A673 (cell line): ENCODE measurements around the gene NCKAP5. TPM values are rescaled to one million over a fixed set of nuclear protein-coding genes. Genes with fewer than 3 reads are reported as not detected.

Source experiments
- BruUV-seq: library from RNA; stranded (reverse); fragments of 400-500 nt; replicated peaks from 2 replicates; lab custom pipeline; 2021; lab: Mats Ljungman, UMichigan
- CTCF ChIA-PET: fragments of 300-600 bp; sonication (Branson Sonifier 250); formaldehyde crosslinking; loops from one replicate; lab custom pipeline; 2022; ENCODE audit warnings: antibody characterized with exemption; lab: Charles Lee
- POLR2A ChIA-PET: fragments of 300-600 bp; sonication (Branson Sonifier 250); formaldehyde crosslinking; loops from one replicate; lab custom pipeline; 2022; ENCODE audit warnings: antibody characterized with exemption; ENCODE audit not compliant: low non-redundant PET; lab: Charles Lee
- DNase-seq: peaks from one replicate; pipeline ENCODE4 v3.0.0-alpha.2; 2015; ENCODE audit warnings: low spot score
- H3K27ac ChIP-seq: fragments of 200-600 bp; sonication (generic); 2 replicates; pipeline ENCODE4 v1.5.1; 2016; ENCODE audit warnings: mixed run types, low read depth, mild to moderate bottlenecking, mixed read lengths, antibody characterized with exemption, low read length; ENCODE audit not compliant: poor library complexity, severe bottlenecking
- H3K27me3 ChIP-seq: fragments of 200-600 bp; sonication (generic); replicated peaks from 2 replicates; pipeline ENCODE4 v1.6.1; 2017; ENCODE audit warnings: mixed run types, low read depth, mild to moderate bottlenecking, mixed read lengths, antibody characterized with exemption, low read length; ENCODE audit not compliant: insufficient read depth, poor library complexity
- H3K36me3 ChIP-seq: fragments of 200-600 bp; sonication (generic); 2 replicates; pipeline ENCODE4 v1.6.1; 2016; ENCODE audit warnings: mixed run types, mild to moderate bottlenecking, mixed read lengths, antibody characterized with exemption, low read length; ENCODE audit not compliant: insufficient read depth, poor library complexity, severe bottlenecking
- H3K4me1 ChIP-seq: fragments of 200-600 bp; sonication (generic); 2 replicates; pipeline ENCODE4 v1.6.1; 2017; ENCODE audit warnings: mixed run types, mild to moderate bottlenecking, mixed read lengths, antibody characterized with exemption, low read length; ENCODE audit not compliant: insufficient read depth, poor library complexity, severe bottlenecking
- H3K4me3 ChIP-seq: fragments of 200-600 bp; sonication (generic); 2 replicates; pipeline ENCODE4 v1.5.1; 2016; ENCODE audit warnings: low read depth, mixed run types, mild to moderate bottlenecking, mixed read lengths, low read length; ENCODE audit not compliant: poor library complexity, severe bottlenecking
- H3K9me3 ChIP-seq: fragments of 200-600 bp; sonication (generic); 2 replicates; pipeline ENCODE4 v1.6.1; 2016; ENCODE audit warnings: mixed run types, low read depth, mild to moderate bottlenecking, mixed read lengths, antibody characterized with exemption, low read length; ENCODE audit not compliant: poor library complexity, severe bottlenecking
- EZH2 ChIP-seq: fragments of 200-600 bp; sonication (generic); IDR thresholded peaks from 2 replicates; pipeline ENCODE4 v1.6.1; 2017; ENCODE audit warnings: borderline replicate concordance, low read depth, mild to moderate bottlenecking, mixed read lengths, antibody characterized with exemption, low read length; ENCODE audit not compliant: poor library complexity, severe bottlenecking
- intact Hi-C: fragments of 100-400 bp; cut with micrococcal nuclease; formaldehyde crosslinking; loops from one replicate; pipeline ENCODE4 v1.10.0; 2022; ENCODE audit not compliant: unreplicated experiment
- total RNA-seq: library from RNA; stranded (reverse); gene quantifications from 2 replicates; pipeline ENCODE4 v1.2.3, GENCODE V29; 2021
- TF ChIP-seq, protein P1 (sequence below): fragments of 300-800, 200-600 bp; sonication (generic); conservative IDR thresholded peaks from 2 replicates; pipeline ENCODE4 v1.5.1; 2017; ENCODE audit warnings: low read depth, mild to moderate bottlenecking, antibody characterized with exemption, low read length, moderate library complexity, mixed read lengths

Gene NCKAP5
- total RNA-seq, 1 experiment from 2014 or later: 26.6 TPM

DNA sequence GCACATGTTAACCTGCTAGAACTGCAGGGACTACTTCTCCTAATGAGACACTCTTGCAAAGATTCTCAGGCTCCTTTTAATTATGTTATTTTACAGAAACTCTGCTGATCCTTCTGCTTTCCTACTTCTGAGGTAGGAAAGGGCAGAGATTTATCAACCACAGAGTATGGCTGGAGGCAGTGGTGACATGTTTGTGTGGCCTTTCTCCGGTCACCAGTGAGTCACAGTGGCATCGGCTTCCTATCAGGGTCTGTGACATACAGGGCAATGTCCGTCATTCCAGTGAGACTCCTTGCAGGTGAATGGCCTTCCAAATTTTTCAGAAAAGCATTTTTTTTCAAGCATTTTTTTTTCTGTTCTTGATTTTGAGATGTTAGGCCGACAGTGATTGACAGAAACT, 717.6 kb downstream of the NCKAP5 start:
- Histone ChIP-seq H3K9me3 (no peaks in the 10 kb centered on the region), H3K27ac (no peak overlapping the region), H3K27me3 (no peaks in the 10 kb centered on the region), H3K4me3 (no peak overlapping the region), H3K4me1 (peaks cover 11% of the 10 kb centered on the region), H3K36me3 (no peaks in the 10 kb centered on the region)
- DNase-seq: no peak
- ChIA-PET CTCF (no interaction called here), POLR2A (no interaction called here)
- BruUV-seq: no TSS peak
- intact Hi-C loops: no loop called here
- TF ChIP-seq, protein P1, sequence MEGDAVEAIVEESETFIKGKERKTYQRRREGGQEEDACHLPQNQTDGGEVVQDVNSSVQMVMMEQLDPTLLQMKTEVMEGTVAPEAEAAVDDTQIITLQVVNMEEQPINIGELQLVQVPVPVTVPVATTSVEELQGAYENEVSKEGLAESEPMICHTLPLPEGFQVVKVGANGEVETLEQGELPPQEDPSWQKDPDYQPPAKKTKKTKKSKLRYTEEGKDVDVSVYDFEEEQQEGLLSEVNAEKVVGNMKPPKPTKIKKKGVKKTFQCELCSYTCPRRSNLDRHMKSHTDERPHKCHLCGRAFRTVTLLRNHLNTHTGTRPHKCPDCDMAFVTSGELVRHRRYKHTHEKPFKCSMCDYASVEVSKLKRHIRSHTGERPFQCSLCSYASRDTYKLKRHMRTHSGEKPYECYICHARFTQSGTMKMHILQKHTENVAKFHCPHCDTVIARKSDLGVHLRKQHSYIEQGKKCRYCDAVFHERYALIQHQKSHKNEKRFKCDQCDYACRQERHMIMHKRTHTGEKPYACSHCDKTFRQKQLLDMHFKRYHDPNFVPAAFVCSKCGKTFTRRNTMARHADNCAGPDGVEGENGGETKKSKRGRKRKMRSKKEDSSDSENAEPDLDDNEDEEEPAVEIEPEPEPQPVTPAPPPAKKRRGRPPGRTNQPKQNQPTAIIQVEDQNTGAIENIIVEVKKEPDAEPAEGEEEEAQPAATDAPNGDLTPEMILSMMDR: no peak
- no peak for TF ChIP-seq EZH2

- BruUV-seq: no TSS peak
- H3K27me3 ChIP-seq: no peaks in the 10 kb centered on the region
- no peak overlapping the region for H3K27ac ChIP-seq
- H3K4me1 ChIP-seq: peaks cover 11% of the 10 kb centered on the region
- intact Hi-C loops: no loop called here
- H3K4me3 ChIP-seq: no peak overlapping the region
- DNase-seq: peak; percentile 26
- ChIA-PET POLR2A (no interaction called here), CTCF (no interaction called here)
- TF ChIP-seq, protein P1: no peak
- no peak for TF ChIP-seq EZH2
- no peaks in the 10 kb centered on the region for H3K36me3 ChIP-seq
- H3K9me3 ChIP-seq: no peaks in the 10 kb centered on the region
These were observed 719.1 kb downstream of the NCKAP5 start for GRCh38 chr2:132849118-132849517.

GRCh38 chr2:132845339-132845738, 722.9 kb downstream of the NCKAP5 start:
- intact Hi-C loops: no loop called here
- Histone ChIP-seq H3K4me3 (no peak overlapping the region), H3K4me1 (peaks cover 11% of the 10 kb centered on the region), H3K27ac (no peak overlapping the region), H3K36me3 (no peaks in the 10 kb centered on the region), H3K9me3 (no peaks in the 10 kb centered on the region), H3K27me3 (no peaks in the 10 kb centered on the region)
- ChIA-PET POLR2A (no interaction called here), CTCF (no interaction called here)
- no peak for DNase-seq
- BruUV-seq: no TSS peak
- no peak for TF ChIP-seq EZH2
- TF ChIP-seq, protein P1: no peak
